ENCODE results near the gene TAC1. TPM values are rescaled to one million over a fixed set of nuclear protein-coding genes. Genes with fewer than 3 reads are reported as not detected.

The TAC1 gene
- total and polyA plus RNA-seq, 2 donors from 2014 or later = 2.0 to 10.9 TPM

DNA sequence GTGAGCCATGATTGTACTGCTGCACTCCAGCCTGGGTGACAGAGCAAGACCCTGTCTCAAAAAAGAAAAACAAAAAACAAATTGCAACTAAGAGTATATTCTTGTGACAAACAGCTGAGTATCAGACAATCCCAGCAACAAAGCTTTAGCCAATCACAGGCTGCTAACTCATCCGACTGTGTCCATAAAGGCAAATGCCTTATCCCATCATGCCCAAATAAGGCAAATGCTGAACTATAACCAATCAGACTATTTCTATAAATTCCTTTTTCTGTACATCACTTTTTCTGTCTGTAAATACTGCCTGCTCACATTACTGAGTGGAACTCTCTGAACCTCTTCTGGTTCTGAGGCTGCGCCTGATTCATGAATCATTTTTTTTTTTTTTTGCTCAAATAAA, 37.5 kb upstream of the TAC1 start:
- H3K36me3 ChIP-seq (ENCODE audit: control insufficient read depth in 2 of 3, insufficient read depth in 3 of 3, low read length in 3 of 3) = no peaks in the 10 kb centered on the region
- no peak overlapping the region for H3K9ac ChIP-seq (ENCODE audit: low read length in 3 of 3)
- H3K9me3 ChIP-seq (ENCODE audit: control insufficient read depth in 2 of 3, insufficient read depth in 1 of 3, low read length in 3 of 3) = no peaks in the 10 kb centered on the region
- TF ChIP-seq CTCF (IDR thresholded peaks at IDR 0.05; ENCODE audit: borderline replicate concordance, extremely low read depth, insufficient read depth) = no peak
- H3K27me3 ChIP-seq (ENCODE audit: control insufficient read depth, insufficient read depth, low read length) = no peaks in the 10 kb centered on the region
- H3K4me1 ChIP-seq (ENCODE audit: control insufficient read depth in 2 of 3, insufficient read depth in 2 of 3, low read depth in 1 of 3, low read length in 3 of 3) = no peaks in the 10 kb centered on the region
- intact Hi-C loops (cut with DNase I) = no loop called here
- DNase-seq = peak in 1 of 5 donors; percentile 1
- no peak overlapping the region for H3K4me3 ChIP-seq (ENCODE audit: low read length in 3 of 3)
- H3K27ac ChIP-seq (ENCODE audit: low read depth in 2 of 2, low read length in 2 of 2) = no peak overlapping the region
- no peak for FAIRE-seq

DNA sequence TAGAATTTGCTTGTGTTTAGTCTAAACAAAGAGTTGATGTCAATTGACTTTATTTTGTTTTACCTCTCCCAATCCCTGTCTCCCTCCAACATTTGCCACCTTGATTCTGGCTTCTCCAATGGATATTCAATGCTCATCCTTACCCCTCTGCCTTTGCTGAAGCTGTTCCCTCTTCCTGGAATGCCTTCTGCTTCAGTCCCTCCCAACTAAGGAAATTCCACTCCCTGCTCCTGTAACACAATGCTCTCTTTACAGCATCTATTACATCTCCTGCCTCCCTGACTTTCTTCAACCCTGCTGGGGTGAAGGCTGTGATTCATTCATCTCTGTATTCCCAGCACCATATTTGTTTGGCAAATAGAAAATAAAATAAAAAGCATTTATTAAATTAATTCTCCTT, 34.5 kb upstream of the TAC1 start:
- no peak for FAIRE-seq
- H3K36me3 ChIP-seq (ENCODE audit: control insufficient read depth in 2 of 3, insufficient read depth in 3 of 3, low read length in 3 of 3) = no peaks in the 10 kb centered on the region
- no peak overlapping the region for H3K27ac ChIP-seq (ENCODE audit: low read depth in 2 of 2, low read length in 2 of 2)
- no peaks in the 10 kb centered on the region for H3K9me3 ChIP-seq (ENCODE audit: control insufficient read depth in 2 of 3, insufficient read depth in 1 of 3, low read length in 3 of 3)
- H3K27me3 ChIP-seq (ENCODE audit: control insufficient read depth, insufficient read depth, low read length) = no peaks in the 10 kb centered on the region
- no peaks in the 10 kb centered on the region for H3K4me1 ChIP-seq (ENCODE audit: control insufficient read depth in 2 of 3, insufficient read depth in 2 of 3, low read depth in 1 of 3, low read length in 3 of 3)
- no peak for TF ChIP-seq CTCF (IDR thresholded peaks at IDR 0.05; ENCODE audit: borderline replicate concordance, extremely low read depth, insufficient read depth)
- DNase-seq = no peak
- intact Hi-C loops (cut with DNase I) = no loop called here
- no peak overlapping the region for H3K4me3 ChIP-seq (ENCODE audit: low read length in 3 of 3)
- no peak overlapping the region for H3K9ac ChIP-seq (ENCODE audit: low read length in 3 of 3)

DNA sequence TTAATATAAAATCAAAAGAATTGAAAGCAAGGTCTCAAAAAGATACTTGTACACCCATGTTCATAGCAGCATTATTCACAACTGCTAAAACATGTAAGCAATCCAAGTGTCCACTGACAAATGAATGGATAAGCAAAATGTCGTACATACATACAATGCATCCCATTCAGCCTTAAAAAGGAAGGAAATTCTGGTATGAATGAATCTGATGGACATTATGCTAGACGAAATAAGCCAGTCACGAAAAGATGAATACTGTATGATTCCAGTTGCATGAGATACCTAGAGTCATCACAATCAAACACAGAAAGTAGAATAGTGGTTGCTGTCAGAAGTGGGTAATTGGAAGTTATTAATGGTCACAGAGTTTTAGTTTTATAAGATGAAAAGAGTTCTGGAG, 9.5 kb upstream of the TAC1 start:
- no peak for DNase-seq
- no peak overlapping the region for H3K4me3 ChIP-seq (ENCODE audit: low read length in 3 of 3)
- intact Hi-C loops (cut with DNase I) = no loop called here
- no peaks in the 10 kb centered on the region for H3K4me1 ChIP-seq (ENCODE audit: control insufficient read depth in 2 of 3, insufficient read depth in 2 of 3, low read depth in 1 of 3, low read length in 3 of 3)
- no peak for TF ChIP-seq CTCF (IDR thresholded peaks at IDR 0.05; ENCODE audit: borderline replicate concordance, extremely low read depth, insufficient read depth)
- H3K9me3 ChIP-seq (ENCODE audit: control insufficient read depth in 2 of 3, insufficient read depth in 1 of 3, low read length in 3 of 3) = no peaks in the 10 kb centered on the region
- H3K27me3 ChIP-seq (ENCODE audit: control insufficient read depth, insufficient read depth, low read length) = no peaks in the 10 kb centered on the region
- H3K27ac ChIP-seq (ENCODE audit: low read depth in 2 of 2, low read length in 2 of 2) = no peak overlapping the region
- H3K36me3 ChIP-seq (ENCODE audit: control insufficient read depth in 2 of 3, insufficient read depth in 3 of 3, low read length in 3 of 3) = no peaks in the 10 kb centered on the region
- FAIRE-seq = no peak
- H3K9ac ChIP-seq (ENCODE audit: low read length in 3 of 3) = no peak overlapping the region
